HG03135 (cell line): ENCODE results near the gene KBTBD8.

Experiments used
- ATAC-seq: cut with Tn5 transposase; IDR thresholded peaks from one replicate; pipeline ENCODE4 v1.9.1; 2021; ENCODE audit warnings: mild to moderate bottlenecking, moderate library complexity; ENCODE audit not compliant: unreplicated experiment

Gene KBTBD8

GRCh38 chr3:66996696-66997095, 1.4 kb upstream of the KBTBD8 start:
- no peak for ATAC-seq

GRCh38 chr3:66997560-66998112, 471 bp upstream of the KBTBD8 start:
- no peak for ATAC-seq

GRCh38 chr3:66998904-66999235, 763 bp downstream of the KBTBD8 start:
- ATAC-seq = no peak

GRCh38 chr3:67000009-67000408, 1.9 kb downstream of the KBTBD8 start:
- ATAC-seq = peak; percentile 44

- no peak for ATAC-seq
These were observed 3.2 kb downstream of the KBTBD8 start for GRCh38 chr3:67001086-67001861.

GRCh38 chr3:67005974-67006373, 7.9 kb downstream of the KBTBD8 start:
- ATAC-seq = no peak

- no peak for ATAC-seq
These were observed 8.4 kb downstream of the KBTBD8 start for GRCh38 chr3:67006460-67006859.

GRCh38 chr3:67008388-67008787, 10.3 kb downstream of the KBTBD8 start:
- no peak for ATAC-seq

GRCh38 chr3:67009716-67010115, 11.6 kb downstream of the KBTBD8 start:
- ATAC-seq = no peak

GRCh38 chr3:67011414-67012131, 13.5 kb downstream of the KBTBD8 start:
- no peak for ATAC-seq

- no peak for ATAC-seq
These were observed 14.5 kb downstream of the KBTBD8 start for GRCh38 chr3:67012564-67012963.

- ATAC-seq = no peak
These were observed 17.8 kb downstream of the KBTBD8 start for GRCh38 chr3:67015702-67016484.

- ATAC-seq = no peak
These were observed 18.5 kb downstream of the KBTBD8 start for GRCh38 chr3:67016522-67017080.

GRCh38 chr3:67017211-67017610, 19.1 kb downstream of the KBTBD8 start:
- ATAC-seq = no peak

- ATAC-seq = peak; percentile 32
These were observed 20.1 kb downstream of the KBTBD8 start for GRCh38 chr3:67018105-67018788.

GRCh38 chr3:67018789-67019526, 20.9 kb downstream of the KBTBD8 start:
- peak; percentile 62 for ATAC-seq

GRCh38 chr3:67028001-67028784, 30.1 kb downstream of the KBTBD8 start:
- ATAC-seq = no peak

GRCh38 chr3:67030785-67031740, 33.0 kb downstream of the KBTBD8 start:
- ATAC-seq = peak; percentile 72
